ENCODE results near the gene TDRD3.
A peak's percentile ranks its signal among the peaks of the same experiment; 100 is the strongest.

DNA sequence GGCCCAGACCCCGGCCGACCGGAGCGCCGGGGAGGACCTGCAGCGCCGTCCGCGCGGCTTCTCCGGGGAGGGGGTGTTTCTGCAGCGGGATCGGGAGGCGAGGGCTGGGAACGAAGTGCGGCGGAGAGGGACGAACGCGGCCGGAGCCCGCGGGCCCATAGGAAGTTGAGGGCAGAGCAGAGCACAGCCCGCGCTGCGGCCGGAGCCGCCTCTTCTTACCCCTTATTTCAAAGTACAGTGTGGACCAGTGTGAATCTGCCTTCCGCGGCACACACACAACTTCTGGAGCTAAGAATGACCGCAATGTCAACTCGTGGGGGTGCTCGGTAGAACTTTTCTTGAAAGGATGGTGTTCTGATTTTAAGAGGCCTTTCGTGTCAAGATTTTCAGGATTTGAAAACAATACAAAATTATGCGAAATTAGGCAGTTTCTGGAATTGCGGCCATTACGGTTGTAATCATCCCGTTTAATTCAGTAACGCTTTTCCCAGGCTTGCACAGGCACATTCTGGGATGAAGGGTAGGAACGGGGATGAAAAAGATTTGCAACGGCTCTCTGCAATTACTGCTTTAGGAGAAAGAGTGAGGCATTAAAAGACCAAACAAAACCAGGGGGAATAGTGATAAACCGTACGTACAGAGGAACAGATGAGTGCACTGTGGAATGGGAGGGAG lies 821 bp downstream of the TDRD3 start:
- TF ChIP-seq POLR2AphosphoS5 (IDR thresholded peaks at IDR 0.05; ENCODE audit: borderline replicate concordance, low read depth, low read length) (0 out of 2 replicates have a peak, but pooled peaks have one; percentile 11), EZH2 (IDR thresholded peaks at IDR 0.05) (no peak), FOXP2 (optimal IDR thresholded peaks at IDR 0.05; ENCODE audit: control extremely low read depth, extremely low read length, insufficient read depth) (no peak)
